ENCODE data around the gene TMEM233.

- no peak for TF ChIP-seq SIX5 (IDR thresholded peaks at IDR 0.05; ENCODE audit: low read depth, low read length, severe bottlenecking)
- TF ChIP-seq, protein P1, sequence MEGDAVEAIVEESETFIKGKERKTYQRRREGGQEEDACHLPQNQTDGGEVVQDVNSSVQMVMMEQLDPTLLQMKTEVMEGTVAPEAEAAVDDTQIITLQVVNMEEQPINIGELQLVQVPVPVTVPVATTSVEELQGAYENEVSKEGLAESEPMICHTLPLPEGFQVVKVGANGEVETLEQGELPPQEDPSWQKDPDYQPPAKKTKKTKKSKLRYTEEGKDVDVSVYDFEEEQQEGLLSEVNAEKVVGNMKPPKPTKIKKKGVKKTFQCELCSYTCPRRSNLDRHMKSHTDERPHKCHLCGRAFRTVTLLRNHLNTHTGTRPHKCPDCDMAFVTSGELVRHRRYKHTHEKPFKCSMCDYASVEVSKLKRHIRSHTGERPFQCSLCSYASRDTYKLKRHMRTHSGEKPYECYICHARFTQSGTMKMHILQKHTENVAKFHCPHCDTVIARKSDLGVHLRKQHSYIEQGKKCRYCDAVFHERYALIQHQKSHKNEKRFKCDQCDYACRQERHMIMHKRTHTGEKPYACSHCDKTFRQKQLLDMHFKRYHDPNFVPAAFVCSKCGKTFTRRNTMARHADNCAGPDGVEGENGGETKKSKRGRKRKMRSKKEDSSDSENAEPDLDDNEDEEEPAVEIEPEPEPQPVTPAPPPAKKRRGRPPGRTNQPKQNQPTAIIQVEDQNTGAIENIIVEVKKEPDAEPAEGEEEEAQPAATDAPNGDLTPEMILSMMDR (IDR thresholded peaks at IDR 0.05 in 2 of 3, conservative IDR thresholded peaks at IDR 0.05 in 1 of 3; ENCODE audit: control insufficient read depth in 2 of 3, extremely low read depth in 1 of 3, insufficient read depth in 1 of 3, low read depth in 3 of 3, low read length in 3 of 3), result no peak
Observed at GRCh38 chr12:119621878-119622277, 28.3 kb downstream of the TMEM233 start.

Measured in GM12878 (cell line).